GM23338 (cell line): ENCODE results near the gene MOK. TPM values are rescaled to one million over a fixed set of nuclear protein-coding genes. Genes with fewer than 3 reads are reported as not detected.

Experiments used
- ATAC-seq: fragments of 200-7000 bp; cut with Tn5 transposase; 3 replicates; pipeline ENCODE4 v1.9.1; 2020
- DNase-seq: peaks from one replicate; pipeline ENCODE4 v3.0.0-alpha.2; 2015; ENCODE audit warnings: low spot score
- H2AFZ ChIP-seq: fragments of 200-600 bp; sonication (generic); 2 replicates; pipeline ENCODE4 v1.8.0; 2016; ENCODE audit warnings: antibody characterized with exemption, mild to moderate bottlenecking, moderate library complexity
- H3F3A ChIP-seq: fragments of 200-600 bp; sonication (generic); replicated peaks from 2 replicates; pipeline ENCODE4 v1.8.0; 2017; ENCODE audit warnings: antibody characterized with exemption, mixed run types, low read depth
- H3K27ac ChIP-seq: fragments of 200-600 bp; sonication (generic); 2 replicates; pipeline ENCODE4 v1.6.1; 2016; ENCODE audit warnings: low read depth
- H3K27me3 ChIP-seq: fragments of 200-600 bp; sonication (generic); 2 replicates; pipeline ENCODE4 v1.8.0; 2016; ENCODE audit warnings: mild to moderate bottlenecking, mixed run types, moderate library complexity; ENCODE audit not compliant: insufficient read depth
- H3K36me3 ChIP-seq: fragments of 200-600 bp; sonication (generic); 2 replicates; pipeline ENCODE4 v1.8.0; 2016; ENCODE audit warnings: mild to moderate bottlenecking; ENCODE audit not compliant: insufficient read depth
- H3K4me1 ChIP-seq: fragments of 200-600 bp; sonication (generic); 2 replicates; pipeline ENCODE4 v1.8.0; 2016; ENCODE audit warnings: mild to moderate bottlenecking, moderate library complexity; ENCODE audit not compliant: insufficient read depth
- H3K4me2 ChIP-seq: fragments of 200-600 bp; sonication (generic); 2 replicates; pipeline ENCODE4 v1.7.1; 2017; ENCODE audit warnings: mixed run types
- H3K4me3 ChIP-seq: fragments of 200-600 bp; sonication (generic); 2 replicates; pipeline ENCODE4 v1.6.1; 2016; ENCODE audit warnings: mixed run types
- H3K79me2 ChIP-seq: fragments of 200-600 bp; sonication (generic); replicated peaks from 2 replicates; pipeline ENCODE4 v1.8.0; 2017; ENCODE audit warnings: mild to moderate bottlenecking; ENCODE audit not compliant: insufficient read depth
- H3K9me2 ChIP-seq: fragments of 200-600 bp; sonication (generic); 2 replicates; pipeline ENCODE4 v1.8.0; 2017; ENCODE audit not compliant: insufficient read depth
- H4K20me1 ChIP-seq: fragments of 200-600 bp; sonication (generic); replicated peaks from 2 replicates; pipeline ENCODE4 v1.8.0; 2017; ENCODE audit warnings: mild to moderate bottlenecking; ENCODE audit not compliant: insufficient read depth
- H3K27ac Mint-ChIP-seq: 2 replicates; pipeline ENCODE4 v1.8.0; 2020; ENCODE audit warnings: inconsistent platforms, mild to moderate bottlenecking, moderate library complexity, mixed read lengths
- H3K27me3 Mint-ChIP-seq: 3 replicates; pipeline ENCODE4 v1.8.0; 2022; ENCODE audit warnings: low read depth, mild to moderate bottlenecking, moderate library complexity, mixed read lengths, inconsistent platforms; ENCODE audit not compliant: insufficient read depth, poor library complexity
- H3K36me3 Mint-ChIP-seq: 3 replicates; pipeline ENCODE4 v1.8.0; 2021; ENCODE audit warnings: low read depth, mild to moderate bottlenecking, inconsistent platforms, moderate library complexity, mixed read lengths
- H3K4me1 Mint-ChIP-seq: 3 replicates; pipeline ENCODE4 v1.8.0; 2020; ENCODE audit warnings: mild to moderate bottlenecking, inconsistent platforms, mixed read lengths
- H3K4me3 Mint-ChIP-seq: 3 replicates; pipeline ENCODE4 v1.8.0; 2021; ENCODE audit warnings: moderate library complexity, mild to moderate bottlenecking, inconsistent platforms, mixed read lengths
- H3K9me3 Mint-ChIP-seq: 3 replicates; pipeline ENCODE4 v1.8.0; 2020; ENCODE audit warnings: moderate library complexity, mild to moderate bottlenecking, inconsistent platforms, mixed read lengths
- CREB1 ChIP-seq: fragments of 250-450 bp; sonication (Bioruptor Pico); IDR thresholded peaks from 2 replicates; pipeline ENCODE4 v1.5.0; 2020; ENCODE audit warnings: low read depth, mild to moderate bottlenecking, moderate library complexity
- EZH2 ChIP-seq: fragments of 200-600 bp; sonication (generic); IDR thresholded peaks from one replicate; pipeline ENCODE4 v1.8.0; 2017; ENCODE audit warnings: antibody characterized with exemption, mild to moderate bottlenecking, low read depth; ENCODE audit not compliant: unreplicated experiment
- EZH2phosphoT487 ChIP-seq: fragments of 200-600 bp; sonication (generic); IDR thresholded peaks from one replicate; pipeline ENCODE4 v1.8.1; 2018; ENCODE audit warnings: antibody characterized with exemption; ENCODE audit not compliant: unreplicated experiment
- JUNB ChIP-seq: IDR thresholded peaks from one replicate; pipeline ENCODE4 v1.6.1; 2016; ENCODE audit warnings: antibody characterized with exemption; ENCODE audit not compliant: unreplicated experiment
- ZNF114 ChIP-seq: fragments of 250-450 bp; sonication (Bioruptor Pico); IDR thresholded peaks from 2 replicates; pipeline ENCODE4 v1.5.0; 2020; ENCODE audit warnings: mild to moderate bottlenecking, moderate library complexity
- ZNF331 ChIP-seq: fragments of 250-450 bp; sonication (Bioruptor Pico); IDR thresholded peaks from 2 replicates; pipeline ENCODE4 v1.5.0; 2020; ENCODE audit warnings: low read depth, mild to moderate bottlenecking, moderate library complexity
- polyA plus RNA-seq: library from polyadenylated mRNA; unstranded; fragments of >200 nt; fragmentation: Nextera tagmentation; extraction: Ambion mirVana; gene quantifications from 2 replicates; pipeline ENCODE4 v1.2.1, GENCODE V29; 2016
- total RNA-seq: library from RNA; depleted of rRNA; stranded (reverse); fragments of >200 nt; shearing (Covaris generic); gene quantifications from 2 replicates; pipeline ENCODE4 v1.2.3, GENCODE V29; 2014
- TF ChIP-seq, protein P1 (sequence below): fragments of 250-450 bp; sonication (Bioruptor Pico); IDR thresholded peaks from 2 replicates; pipeline ENCODE4 v1.5.0; 2020; ENCODE audit warnings: mild to moderate bottlenecking, moderate library complexity
- TF ChIP-seq, protein P2 (sequence below): IDR thresholded peaks from 2 replicates; pipeline ENCODE4 v1.6.1; 2016; ENCODE audit warnings: antibody characterized with exemption
- TF ChIP-seq, protein P3 (sequence below): IDR thresholded peaks from one replicate; pipeline ENCODE4 v1.6.1; 2018; ENCODE audit warnings: antibody characterized with exemption; ENCODE audit not compliant: unreplicated experiment

MOK gene
- total and polyA plus RNA-seq, 2 experiments from 2014 or later, result 3.1 TPM

DNA sequence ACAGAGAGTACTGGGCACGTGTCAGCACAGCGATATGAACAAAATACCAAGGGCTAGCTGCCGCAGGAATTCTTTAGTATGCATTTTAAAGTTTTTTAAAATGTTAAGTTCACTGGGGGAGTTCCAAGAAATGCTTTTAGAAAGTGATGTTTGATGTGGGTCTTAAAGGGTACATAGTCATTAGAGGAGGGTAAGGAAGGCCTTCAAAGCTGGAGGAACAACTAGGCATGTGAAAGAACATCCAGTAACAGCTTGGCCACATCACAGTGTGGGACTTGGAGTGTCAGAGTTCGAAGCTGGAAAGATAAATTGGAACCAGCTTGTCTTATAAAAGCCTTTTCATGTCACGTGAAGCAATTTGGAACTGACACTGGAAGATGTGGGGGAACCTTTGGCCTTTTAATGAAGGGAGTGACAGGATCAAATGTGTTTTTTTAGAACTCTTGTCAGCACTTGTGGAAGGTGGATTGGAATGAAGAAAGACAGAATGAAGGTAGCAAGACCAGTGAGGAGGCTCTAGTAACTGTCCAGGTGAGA lies 107.6 kb downstream of the MOK start:
- Histone ChIP-seq H3K36me3 (peaks cover 3% of the 10 kb centered on the region), H3F3A (no peaks in the 10 kb centered on the region), H3K4me2 (no peak overlapping the region), H3K9me2 (no peaks in the 10 kb centered on the region), H3K27ac (no peak overlapping the region), H4K20me1 (peaks cover 13% of the 10 kb centered on the region), H3K4me3 (no peak overlapping the region), H3K4me1 (peaks cover 17% of the 10 kb centered on the region; the same call in 1 of the 2 replicates), H3K79me2 (peaks cover 68% of the 10 kb centered on the region), H2AFZ (no peak overlapping the region), H3K27me3 (no peaks in the 10 kb centered on the region)
- Mint-ChIP-seq H3K9me3 (no peaks in the 10 kb centered on the region; the same call in 2 of the 3 replicates), H3K4me3 (no peak overlapping the region), H3K4me1 (peaks cover 32% of the 10 kb centered on the region), H3K36me3 (peaks cover 10% of the 10 kb centered on the region), H3K27ac (no peak overlapping the region), H3K27me3 (peaks cover 11% of the 10 kb centered on the region)
- DNase-seq (no peak), ATAC-seq (no peak)
- TF ChIP-seq, protein P1, sequence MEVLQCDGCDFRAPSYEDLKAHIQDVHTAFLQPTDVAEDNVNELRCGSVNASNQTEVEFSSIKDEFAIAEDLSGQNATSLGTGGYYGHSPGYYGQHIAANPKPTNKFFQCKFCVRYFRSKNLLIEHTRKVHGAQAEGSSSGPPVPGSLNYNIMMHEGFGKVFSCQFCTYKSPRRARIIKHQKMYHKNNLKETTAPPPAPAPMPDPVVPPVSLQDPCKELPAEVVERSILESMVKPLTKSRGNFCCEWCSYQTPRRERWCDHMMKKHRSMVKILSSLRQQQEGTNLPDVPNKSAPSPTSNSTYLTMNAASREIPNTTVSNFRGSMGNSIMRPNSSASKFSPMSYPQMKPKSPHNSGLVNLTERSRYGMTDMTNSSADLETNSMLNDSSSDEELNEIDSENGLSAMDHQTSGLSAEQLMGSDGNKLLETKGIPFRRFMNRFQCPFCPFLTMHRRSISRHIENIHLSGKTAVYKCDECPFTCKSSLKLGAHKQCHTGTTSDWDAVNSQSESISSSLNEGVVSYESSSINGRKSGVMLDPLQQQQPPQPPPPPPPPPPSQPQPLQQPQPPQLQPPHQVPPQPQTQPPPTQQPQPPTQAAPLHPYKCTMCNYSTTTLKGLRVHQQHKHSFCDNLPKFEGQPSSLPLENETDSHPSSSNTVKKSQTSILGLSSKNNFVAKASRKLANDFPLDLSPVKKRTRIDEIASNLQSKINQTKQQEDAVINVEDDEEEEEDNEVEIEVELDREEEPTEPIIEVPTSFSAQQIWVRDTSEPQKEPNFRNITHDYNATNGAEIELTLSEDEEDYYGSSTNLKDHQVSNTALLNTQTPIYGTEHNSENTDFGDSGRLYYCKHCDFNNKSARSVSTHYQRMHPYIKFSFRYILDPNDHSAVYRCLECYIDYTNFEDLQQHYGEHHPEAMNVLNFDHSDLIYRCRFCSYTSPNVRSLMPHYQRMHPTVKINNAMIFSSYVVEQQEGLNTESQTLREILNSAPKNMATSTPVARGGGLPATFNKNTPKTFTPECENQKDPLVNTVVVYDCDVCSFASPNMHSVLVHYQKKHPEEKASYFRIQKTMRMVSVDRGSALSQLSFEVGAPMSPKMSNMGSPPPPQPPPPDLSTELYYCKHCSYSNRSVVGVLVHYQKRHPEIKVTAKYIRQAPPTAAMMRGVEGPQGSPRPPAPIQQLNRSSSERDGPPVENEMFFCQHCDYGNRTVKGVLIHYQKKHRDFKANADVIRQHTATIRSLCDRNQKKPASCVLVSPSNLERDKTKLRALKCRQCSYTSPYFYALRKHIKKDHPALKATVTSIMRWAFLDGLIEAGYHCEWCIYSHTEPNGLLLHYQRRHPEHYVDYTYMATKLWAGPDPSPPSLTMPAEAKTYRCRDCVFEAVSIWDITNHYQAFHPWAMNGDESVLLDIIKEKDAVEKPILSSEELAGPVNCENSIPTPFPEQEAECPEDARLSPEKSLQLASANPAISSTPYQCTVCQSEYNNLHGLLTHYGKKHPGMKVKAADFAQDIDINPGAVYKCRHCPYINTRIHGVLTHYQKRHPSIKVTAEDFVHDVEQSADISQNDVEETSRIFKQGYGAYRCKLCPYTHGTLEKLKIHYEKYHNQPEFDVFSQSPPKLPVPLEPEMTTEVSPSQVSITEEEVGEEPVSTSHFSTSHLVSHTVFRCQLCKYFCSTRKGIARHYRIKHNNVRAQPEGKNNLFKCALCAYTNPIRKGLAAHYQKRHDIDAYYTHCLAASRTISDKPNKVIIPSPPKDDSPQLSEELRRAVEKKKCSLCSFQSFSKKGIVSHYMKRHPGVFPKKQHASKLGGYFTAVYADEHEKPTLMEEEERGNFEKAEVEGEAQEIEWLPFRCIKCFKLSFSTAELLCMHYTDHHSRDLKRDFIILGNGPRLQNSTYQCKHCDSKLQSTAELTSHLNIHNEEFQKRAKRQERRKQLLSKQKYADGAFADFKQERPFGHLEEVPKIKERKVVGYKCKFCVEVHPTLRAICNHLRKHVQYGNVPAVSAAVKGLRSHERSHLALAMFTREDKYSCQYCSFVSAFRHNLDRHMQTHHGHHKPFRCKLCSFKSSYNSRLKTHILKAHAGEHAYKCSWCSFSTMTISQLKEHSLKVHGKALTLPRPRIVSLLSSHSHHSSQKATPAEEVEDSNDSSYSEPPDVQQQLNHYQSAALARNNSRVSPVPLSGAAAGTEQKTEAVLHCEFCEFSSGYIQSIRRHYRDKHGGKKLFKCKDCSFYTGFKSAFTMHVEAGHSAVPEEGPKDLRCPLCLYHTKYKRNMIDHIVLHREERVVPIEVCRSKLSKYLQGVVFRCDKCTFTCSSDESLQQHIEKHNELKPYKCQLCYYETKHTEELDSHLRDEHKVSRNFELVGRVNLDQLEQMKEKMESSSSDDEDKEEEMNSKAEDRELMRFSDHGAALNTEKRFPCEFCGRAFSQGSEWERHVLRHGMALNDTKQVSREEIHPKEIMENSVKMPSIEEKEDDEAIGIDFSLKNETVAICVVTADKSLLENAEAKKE (CRISPR knock-in tag), result no peak
- TF ChIP-seq, protein P2, sequence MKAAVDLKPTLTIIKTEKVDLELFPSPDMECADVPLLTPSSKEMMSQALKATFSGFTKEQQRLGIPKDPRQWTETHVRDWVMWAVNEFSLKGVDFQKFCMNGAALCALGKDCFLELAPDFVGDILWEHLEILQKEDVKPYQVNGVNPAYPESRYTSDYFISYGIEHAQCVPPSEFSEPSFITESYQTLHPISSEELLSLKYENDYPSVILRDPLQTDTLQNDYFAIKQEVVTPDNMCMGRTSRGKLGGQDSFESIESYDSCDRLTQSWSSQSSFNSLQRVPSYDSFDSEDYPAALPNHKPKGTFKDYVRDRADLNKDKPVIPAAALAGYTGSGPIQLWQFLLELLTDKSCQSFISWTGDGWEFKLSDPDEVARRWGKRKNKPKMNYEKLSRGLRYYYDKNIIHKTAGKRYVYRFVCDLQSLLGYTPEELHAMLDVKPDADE, result no peak
- TF ChIP-seq EZH2, result no peak
- TF ChIP-seq CREB1 (CRISPR knock-in tag), result no peak
- TF ChIP-seq ZNF331 (CRISPR knock-in tag), result no peak
- TF ChIP-seq, protein P3, sequence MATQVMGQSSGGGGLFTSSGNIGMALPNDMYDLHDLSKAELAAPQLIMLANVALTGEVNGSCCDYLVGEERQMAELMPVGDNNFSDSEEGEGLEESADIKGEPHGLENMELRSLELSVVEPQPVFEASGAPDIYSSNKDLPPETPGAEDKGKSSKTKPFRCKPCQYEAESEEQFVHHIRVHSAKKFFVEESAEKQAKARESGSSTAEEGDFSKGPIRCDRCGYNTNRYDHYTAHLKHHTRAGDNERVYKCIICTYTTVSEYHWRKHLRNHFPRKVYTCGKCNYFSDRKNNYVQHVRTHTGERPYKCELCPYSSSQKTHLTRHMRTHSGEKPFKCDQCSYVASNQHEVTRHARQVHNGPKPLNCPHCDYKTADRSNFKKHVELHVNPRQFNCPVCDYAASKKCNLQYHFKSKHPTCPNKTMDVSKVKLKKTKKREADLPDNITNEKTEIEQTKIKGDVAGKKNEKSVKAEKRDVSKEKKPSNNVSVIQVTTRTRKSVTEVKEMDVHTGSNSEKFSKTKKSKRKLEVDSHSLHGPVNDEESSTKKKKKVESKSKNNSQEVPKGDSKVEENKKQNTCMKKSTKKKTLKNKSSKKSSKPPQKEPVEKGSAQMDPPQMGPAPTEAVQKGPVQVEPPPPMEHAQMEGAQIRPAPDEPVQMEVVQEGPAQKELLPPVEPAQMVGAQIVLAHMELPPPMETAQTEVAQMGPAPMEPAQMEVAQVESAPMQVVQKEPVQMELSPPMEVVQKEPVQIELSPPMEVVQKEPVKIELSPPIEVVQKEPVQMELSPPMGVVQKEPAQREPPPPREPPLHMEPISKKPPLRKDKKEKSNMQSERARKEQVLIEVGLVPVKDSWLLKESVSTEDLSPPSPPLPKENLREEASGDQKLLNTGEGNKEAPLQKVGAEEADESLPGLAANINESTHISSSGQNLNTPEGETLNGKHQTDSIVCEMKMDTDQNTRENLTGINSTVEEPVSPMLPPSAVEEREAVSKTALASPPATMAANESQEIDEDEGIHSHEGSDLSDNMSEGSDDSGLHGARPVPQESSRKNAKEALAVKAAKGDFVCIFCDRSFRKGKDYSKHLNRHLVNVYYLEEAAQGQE, result no peak
- no peak for TF ChIP-seq ZNF114 (CRISPR knock-in tag)
- no peak for TF ChIP-seq EZH2phosphoT487
- no peak for TF ChIP-seq JUNB
